H1 (cell line): ENCODE results near the gene ATR.

Source experiments
- ATF3 ChIP-seq: IDR thresholded peaks from 2 replicates; pipeline ENCODE4 v1.6.1; 2011; ENCODE audit warnings: low read depth, mild to moderate bottlenecking, low read length; ENCODE audit not compliant: insufficient read depth
- E2F6 ChIP-seq: IDR thresholded peaks from 2 replicates; pipeline ENCODE4 v1.6.1; 2012; ENCODE audit warnings: inconsistent platforms
- EP300 ChIP-seq, 2 experiments: IDR thresholded peaks; 1 replicate in 1 of 2; 2 replicates in 1 of 2; pipeline ENCODE4 v1.6.1; 2011 to 2012; ENCODE audit warnings: low read depth in 2 of 2, low read length in 2 of 2, mild to moderate bottlenecking in 2 of 2, borderline replicate concordance in 1 of 2, inconsistent platforms in 1 of 2, moderate library complexity in 1 of 2
- POLR2A ChIP-seq, 2 experiments: IDR thresholded peaks; 1 replicate in 1 of 2; 2 replicates in 1 of 2; pipeline ENCODE4 v1.6.1; 2011; ENCODE audit warnings: low read depth in 2 of 2, low read length in 2 of 2, mild to moderate bottlenecking in 2 of 2; ENCODE audit errors: control extremely low read depth in 1 of 2
- POU5F1 ChIP-seq: IDR thresholded peaks from 2 replicates; pipeline ENCODE4 v1.6.1; 2011; ENCODE audit warnings: low read depth, mild to moderate bottlenecking, low read length, moderate library complexity
- RAD21 ChIP-seq, 2 experiments: IDR thresholded peaks in 1 of 2; conservative IDR thresholded peaks in 1 of 2; 2 replicates each; pipeline ENCODE4 v1.6.1; 2011; ENCODE audit warnings: low read depth in 2 of 2, low read length in 2 of 2, improper control_type of control experiment in 1 of 2, inconsistent platforms in 1 of 2, mild to moderate bottlenecking in 1 of 2, moderate library complexity in 1 of 2
- SIX5 ChIP-seq: IDR thresholded peaks from 2 replicates; pipeline ENCODE4 v1.6.1; 2011; ENCODE audit warnings: mild to moderate bottlenecking, low read depth, low read length
- SP1 ChIP-seq: IDR thresholded peaks from 2 replicates; pipeline ENCODE4 v1.6.1; 2011; ENCODE audit warnings: low read depth, low read length
- TCF12 ChIP-seq: IDR thresholded peaks from 2 replicates; pipeline ENCODE4 v1.6.1; 2011; ENCODE audit warnings: low read depth, mild to moderate bottlenecking, low read length
- ZNF274 ChIP-seq: IDR thresholded peaks from 2 replicates; pipeline ENCODE4 v1.7.0; 2012; ENCODE audit warnings: low read length, borderline replicate concordance; ENCODE audit errors: extremely low read depth
- TF ChIP-seq, protein P1 (sequence below), 3 experiments: IDR thresholded peaks; 1 replicate in 2 of 3; 2 replicates in 1 of 3; pipeline versions ENCODE4 v1.5.1 to v1.6.1; 2011; ENCODE audit warnings: low read length in 3 of 3, mild to moderate bottlenecking in 3 of 3, inconsistent platforms in 2 of 3, low read depth in 1 of 3, moderate library complexity in 1 of 3; ENCODE audit not compliant: insufficient read depth in 1 of 3; ENCODE audit errors: control extremely low read depth in 1 of 3

GRCh38 chr3:142509079-142509478 is 69.5 kb downstream of the ATR start:
- TF ChIP-seq POU5F1: no peak
- TF ChIP-seq SIX5: no peak
- TF ChIP-seq E2F6: no peak
- no peak for TF ChIP-seq EP300 (IDR thresholded peaks at IDR 0.05; ENCODE audit: borderline replicate concordance in 1 of 2, low read depth in 2 of 2, low read length in 2 of 2)
- no peak for TF ChIP-seq POLR2A (IDR thresholded peaks at IDR 0.05; ENCODE audit: control extremely low read depth in 1 of 2, low read depth in 2 of 2, low read length in 2 of 2)
- no peak for TF ChIP-seq RAD21 (IDR thresholded peaks at IDR 0.05 in 1 of 2, conservative IDR thresholded peaks at IDR 0.05 in 1 of 2; ENCODE audit: low read depth in 2 of 2, low read length in 2 of 2)
- no peak for TF ChIP-seq ZNF274
- TF ChIP-seq, protein P1, sequence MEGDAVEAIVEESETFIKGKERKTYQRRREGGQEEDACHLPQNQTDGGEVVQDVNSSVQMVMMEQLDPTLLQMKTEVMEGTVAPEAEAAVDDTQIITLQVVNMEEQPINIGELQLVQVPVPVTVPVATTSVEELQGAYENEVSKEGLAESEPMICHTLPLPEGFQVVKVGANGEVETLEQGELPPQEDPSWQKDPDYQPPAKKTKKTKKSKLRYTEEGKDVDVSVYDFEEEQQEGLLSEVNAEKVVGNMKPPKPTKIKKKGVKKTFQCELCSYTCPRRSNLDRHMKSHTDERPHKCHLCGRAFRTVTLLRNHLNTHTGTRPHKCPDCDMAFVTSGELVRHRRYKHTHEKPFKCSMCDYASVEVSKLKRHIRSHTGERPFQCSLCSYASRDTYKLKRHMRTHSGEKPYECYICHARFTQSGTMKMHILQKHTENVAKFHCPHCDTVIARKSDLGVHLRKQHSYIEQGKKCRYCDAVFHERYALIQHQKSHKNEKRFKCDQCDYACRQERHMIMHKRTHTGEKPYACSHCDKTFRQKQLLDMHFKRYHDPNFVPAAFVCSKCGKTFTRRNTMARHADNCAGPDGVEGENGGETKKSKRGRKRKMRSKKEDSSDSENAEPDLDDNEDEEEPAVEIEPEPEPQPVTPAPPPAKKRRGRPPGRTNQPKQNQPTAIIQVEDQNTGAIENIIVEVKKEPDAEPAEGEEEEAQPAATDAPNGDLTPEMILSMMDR (IDR thresholded peaks at IDR 0.05; ENCODE audit: control extremely low read depth in 1 of 3, insufficient read depth in 1 of 3, low read depth in 1 of 3, low read length in 3 of 3): no peak
- no peak for TF ChIP-seq SP1
- no peak for TF ChIP-seq TCF12
- TF ChIP-seq ATF3: no peak
